GM18868 (cell line): ENCODE results near the gene ZNF70.

Experiments
- ATAC-seq: cut with Tn5 transposase; IDR thresholded peaks from one replicate; pipeline ENCODE4 v1.9.1; 2021; ENCODE audit warnings: mild to moderate bottlenecking, moderate library complexity; ENCODE audit not compliant: unreplicated experiment

Gene ZNF70

DNA sequence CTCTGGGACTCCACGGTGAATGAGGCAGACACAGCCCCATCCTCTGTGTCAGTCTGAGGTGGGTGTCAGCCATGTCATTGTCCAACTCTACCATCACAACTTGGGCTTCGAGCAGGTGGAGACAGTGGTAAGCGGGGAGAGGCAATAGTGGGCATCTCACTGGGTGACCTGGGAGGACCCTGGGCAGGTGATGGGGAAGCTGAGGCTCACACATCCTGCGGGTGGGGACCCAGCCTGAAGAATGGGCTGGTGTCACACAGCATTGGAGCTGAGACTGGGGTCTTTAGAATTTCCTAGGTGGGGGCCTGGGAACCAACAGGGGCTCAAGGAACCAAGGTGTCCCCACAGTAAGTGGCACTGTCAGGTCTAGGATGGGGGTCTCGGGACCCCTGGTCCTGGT, 28.8 kb upstream of the ZNF70 start:
- no peak for ATAC-seq

DNA sequence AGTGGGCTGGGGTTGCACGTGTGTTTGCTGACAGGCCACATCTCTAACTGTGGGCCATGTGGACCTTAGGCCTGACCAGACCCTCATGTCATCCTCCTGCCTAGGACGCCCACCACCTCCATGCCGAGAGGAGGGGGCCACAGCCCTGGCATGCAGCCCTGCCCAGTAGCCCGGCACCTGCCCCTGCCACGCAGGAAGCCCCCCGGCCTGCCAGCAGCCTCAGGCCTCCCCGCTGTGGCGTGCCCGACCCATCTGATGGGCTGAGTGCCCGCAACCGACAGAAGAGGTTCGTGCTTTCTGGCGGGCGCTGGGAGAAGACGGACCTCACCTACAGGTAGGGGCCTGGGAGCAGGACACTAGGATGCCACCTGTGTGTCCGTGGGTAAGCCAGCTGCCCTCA, 28.2 kb upstream of the ZNF70 start:
- no peak for ATAC-seq

- ATAC-seq: no peak
Measured at GRCh38 chr22:23778577-23778900, 27.6 kb upstream of the ZNF70 start.

GRCh38 chr22:23777776-23778576, 27.1 kb upstream of the ZNF70 start:
- no peak for ATAC-seq

GRCh38 chr22:23775779-23776375, 25.0 kb upstream of the ZNF70 start:
- no peak for ATAC-seq

GRCh38 chr22:23774922-23775436, 24.1 kb upstream of the ZNF70 start:
- no peak for ATAC-seq

DNA sequence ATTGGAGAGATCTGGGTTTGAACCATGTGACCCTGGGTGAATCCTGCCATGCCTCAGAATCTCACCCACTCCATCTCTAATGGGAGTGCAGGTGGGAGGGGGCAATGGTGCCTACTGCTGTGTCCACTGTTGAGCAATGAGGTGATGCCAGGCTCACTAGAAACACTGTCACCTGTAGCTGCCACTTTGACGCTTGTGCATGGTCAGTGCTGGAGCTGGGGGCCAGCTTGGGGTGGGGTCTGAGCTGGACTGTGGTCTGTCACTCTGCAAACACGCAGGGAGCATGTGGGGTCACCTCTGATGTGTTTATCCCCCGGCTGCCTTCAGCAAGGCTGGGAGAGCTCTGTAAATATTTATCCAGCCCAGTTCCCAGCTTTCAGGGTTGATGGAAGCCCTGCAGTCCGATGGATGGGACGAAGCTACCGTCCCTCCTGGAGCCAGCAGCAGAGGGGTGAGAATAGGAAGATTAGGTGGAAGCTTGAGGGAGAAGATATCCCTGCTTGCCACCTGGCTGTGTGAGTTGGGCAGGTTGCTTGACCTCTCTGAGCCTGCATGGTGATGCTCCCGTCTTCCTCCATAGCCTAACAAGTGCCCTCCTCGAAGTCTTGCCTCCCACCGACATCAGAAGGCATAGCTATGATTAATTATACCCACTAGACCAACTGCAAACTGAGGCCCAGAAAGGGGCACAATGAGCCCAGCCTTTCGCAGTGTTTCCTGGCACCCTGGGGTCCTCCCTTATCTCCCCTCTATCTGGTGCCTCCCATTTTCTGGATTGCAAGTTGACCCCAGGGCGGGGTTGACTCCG, 23.4 kb upstream of the ZNF70 start:
- no peak for ATAC-seq

GRCh38 chr22:23773483-23774113, 22.7 kb upstream of the ZNF70 start:
- no peak for ATAC-seq

GRCh38 chr22:23772649-23773473, 21.9 kb upstream of the ZNF70 start, which contains the start of gene MMP11:
TSS of gene MMP11 (plus strand) at chr22:23772849. CDS start at chr22:23772871, 22 bp downstream.
- ATAC-seq: no peak

DNA sequence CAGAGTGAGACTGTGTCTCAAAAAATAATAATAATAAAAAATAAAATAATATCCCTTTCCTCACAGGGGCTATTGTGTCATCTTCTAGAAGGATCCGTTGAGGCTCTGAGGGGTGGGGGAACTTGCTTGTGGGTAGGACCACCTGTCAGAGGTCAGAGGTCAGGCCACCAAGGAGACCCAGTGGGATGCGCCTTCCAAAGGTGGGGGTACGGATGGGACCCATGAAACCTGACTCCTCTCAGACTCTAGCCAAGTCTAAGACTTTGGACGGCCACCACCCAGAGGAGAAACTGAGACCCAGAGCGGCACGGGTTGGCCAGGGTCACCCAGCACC, 21.4 kb upstream of the ZNF70 start:
- no peak for ATAC-seq

GRCh38 chr22:23769321-23769965, 18.5 kb upstream of the ZNF70 start:
- ATAC-seq: no peak

DNA sequence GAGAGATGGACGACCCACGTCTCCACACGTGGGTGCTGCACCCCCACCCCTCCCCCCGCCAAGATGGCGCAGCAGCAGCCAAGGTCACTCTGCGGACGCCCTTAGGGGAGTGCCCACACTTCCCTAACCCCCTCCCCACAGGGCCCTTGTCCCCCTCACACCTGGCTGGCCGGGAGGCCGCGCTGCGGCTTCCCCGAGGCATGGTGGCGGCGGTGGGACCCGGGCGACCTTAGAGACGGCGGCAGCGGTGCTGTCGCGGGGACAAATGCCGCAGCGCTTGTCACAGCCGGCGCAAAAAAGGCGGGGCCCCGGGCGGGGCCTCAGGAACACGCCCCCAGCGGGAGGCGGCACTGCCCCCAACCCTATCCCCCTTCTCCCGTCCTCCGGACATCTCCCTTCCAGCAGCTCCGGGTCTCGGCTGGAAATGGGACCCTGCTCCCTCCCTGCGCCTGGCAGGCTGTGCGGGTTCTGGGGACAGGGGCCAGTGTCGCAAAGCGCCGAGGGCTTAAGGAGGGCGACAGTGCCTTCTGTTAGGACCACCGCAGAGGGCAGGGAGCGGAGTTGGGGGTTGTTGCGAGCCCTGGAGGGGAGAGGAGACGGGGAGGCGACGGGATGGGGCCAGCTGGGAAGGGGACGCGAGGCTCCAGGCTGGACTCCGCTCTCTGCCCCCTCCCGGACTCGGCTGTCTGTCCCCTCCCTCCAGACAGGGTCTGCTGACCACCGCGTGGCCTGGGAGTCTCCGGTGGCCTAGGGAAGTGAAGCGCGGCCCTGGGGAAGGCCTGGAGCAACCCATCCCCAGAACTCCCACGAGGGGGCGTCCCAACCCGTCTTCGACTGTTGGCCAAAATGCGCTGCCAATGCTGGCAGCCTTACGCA, 17.0 kb upstream of the ZNF70 start, which contains the start of gene CHCHD10:
CHCHD10 (minus strand) TSS at position 300 of the 876 bp plus-strand sequence; CDS start at position 202, 98 bp downstream.
- no peak for ATAC-seq

DNA sequence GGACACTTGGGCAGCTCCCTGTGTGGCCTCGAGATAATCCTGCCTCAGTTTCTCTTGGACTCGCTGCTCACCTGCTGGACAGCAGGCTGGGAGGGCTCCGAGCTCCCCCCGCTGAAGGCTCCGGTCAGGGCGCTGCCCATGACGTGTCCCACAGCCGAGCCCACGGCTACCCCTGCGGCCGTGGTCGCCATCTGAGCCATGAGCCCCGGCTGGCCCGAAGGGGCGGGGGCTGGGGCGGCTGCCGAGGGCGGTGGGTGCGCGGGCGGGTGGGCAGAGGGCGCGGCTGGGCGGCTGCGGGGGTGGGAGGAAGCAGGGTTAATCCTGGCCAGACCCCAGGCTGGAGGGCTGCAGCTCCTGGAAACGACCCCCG, 16.4 kb upstream of the ZNF70 start:
- ATAC-seq: no peak

DNA sequence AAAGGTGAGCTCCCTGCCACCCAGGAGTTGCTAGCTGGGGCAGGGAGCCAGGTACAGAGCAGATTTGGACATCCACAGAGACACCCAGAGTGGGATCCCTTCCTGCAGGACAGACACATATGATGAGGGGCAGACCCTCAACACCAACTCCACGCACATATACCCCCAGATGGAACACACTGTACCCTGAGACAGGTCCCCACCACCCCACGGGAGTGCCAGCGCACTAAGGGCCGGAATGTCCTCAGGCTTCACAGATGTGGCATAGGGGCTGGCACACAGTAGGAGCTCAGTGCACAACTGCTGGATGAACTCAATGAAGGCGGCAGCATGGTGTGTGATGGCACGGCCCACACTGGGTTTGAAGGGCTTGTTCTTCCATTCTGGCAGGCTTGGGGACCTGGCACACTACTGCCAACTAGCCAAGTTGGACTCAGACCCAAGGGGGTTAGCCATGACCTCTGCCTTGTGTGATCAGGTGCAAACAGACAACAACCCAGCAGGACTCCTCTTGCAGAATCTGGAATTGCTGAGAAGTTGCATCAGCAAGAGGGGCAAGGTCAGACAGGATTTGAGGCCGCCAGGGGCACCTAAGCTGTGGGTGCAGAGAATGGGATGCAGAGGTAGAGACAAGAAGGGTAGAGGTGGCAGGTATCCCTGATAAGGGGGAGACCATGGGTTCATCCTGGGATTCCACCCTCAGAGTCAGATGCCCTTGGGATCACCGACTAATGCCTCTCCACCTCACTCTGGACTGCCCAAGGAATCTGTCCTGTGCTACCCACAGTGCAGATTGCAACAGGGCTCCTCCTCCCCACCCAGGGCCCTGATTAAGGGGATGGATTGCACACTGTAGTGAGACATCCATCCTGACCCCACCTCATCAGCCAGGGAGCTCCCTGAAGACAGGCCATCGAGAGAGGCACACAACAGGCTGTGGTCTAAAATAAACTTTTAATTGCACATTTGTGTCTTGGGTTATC, 14.3 kb upstream of the ZNF70 start:
- no peak for ATAC-seq

DNA sequence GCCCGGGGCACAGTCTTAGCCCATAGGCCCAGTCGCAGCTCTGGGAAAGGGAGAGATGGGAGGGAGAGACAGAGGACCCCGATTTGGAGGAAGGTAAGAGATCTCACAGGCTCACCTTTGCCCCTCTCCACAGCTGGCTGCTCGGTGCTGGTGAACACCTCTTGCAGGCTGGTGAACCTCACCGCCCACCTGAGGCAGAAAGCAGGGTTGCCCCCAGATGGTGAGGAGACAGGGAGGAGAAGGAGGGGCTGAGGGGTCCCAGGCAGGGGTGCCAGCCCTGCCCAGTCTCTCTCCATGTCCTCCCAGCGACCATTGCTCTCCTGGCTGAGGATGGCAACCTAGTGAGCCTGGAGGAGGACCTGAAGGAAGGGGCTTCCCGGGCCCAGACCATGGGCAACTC, 13.0 kb upstream of the ZNF70 start:
- ATAC-seq: no peak

DNA sequence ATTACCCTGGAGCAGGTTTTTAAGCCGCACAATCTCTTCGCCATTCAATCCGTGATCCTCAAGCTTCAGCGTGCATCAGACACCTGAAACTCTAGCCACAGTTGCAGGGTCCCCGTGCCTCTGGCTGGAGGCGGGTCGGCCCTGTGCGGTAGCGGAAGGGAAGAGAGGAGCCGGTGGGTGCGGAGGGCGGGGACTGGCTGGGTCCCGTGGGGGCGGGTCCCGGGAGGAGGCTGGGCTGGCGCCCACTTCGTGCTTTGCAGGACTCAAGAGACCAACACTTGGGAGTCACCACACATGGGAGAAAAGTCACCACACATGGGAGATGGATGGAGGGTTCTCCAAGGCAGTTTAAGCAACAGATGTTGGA, 12.7 kb upstream of the ZNF70 start:
- no peak for ATAC-seq

GRCh38 chr22:23762842-23763578, 12.1 kb upstream of the ZNF70 start, which contains the start of gene C22orf15:
TSS of gene C22orf15 (plus strand) at chr22:23762990. CDS start at chr22:23763307, 317 bp downstream.
- no peak for ATAC-seq
